ENCODE measurements around the gene SPATA24. TPM values are rescaled to one million over a fixed set of nuclear protein-coding genes. Genes with fewer than 3 reads are reported as not detected.

SPATA24 gene
- total RNA-seq, 1 experiment from 2014 or later, result 6.5 TPM

GRCh38 chr5:139438707-139439012, 34.8 kb upstream of the SPATA24 start:
- H3K4me3 ChIP-seq, result peak overlapping the region; percentile 91
- no peaks in the 10 kb centered on the region for H3K36me3 ChIP-seq (ENCODE audit: low read depth)
- H4K20me1 ChIP-seq (ENCODE audit: insufficient read depth), result no peaks in the 10 kb centered on the region
- no peak for DNase-seq
- peak overlapping the region; percentile 82 for H3K4me2 ChIP-seq
- TF ChIP-seq EZH2 (IDR thresholded peaks at IDR 0.05; ENCODE audit: low read depth) (no peak), CTCF (conservative IDR thresholded peaks at IDR 0.05) (no peak)
- no peaks in the 10 kb centered on the region for H3K27me3 ChIP-seq (ENCODE audit: insufficient read depth, low read depth)
- peaks cover 11% of the 10 kb centered on the region for H3K4me1 ChIP-seq (replicated peaks; ENCODE audit: insufficient read depth)
- BruUV-seq (replicated peaks), result no TSS peak
- CTCF ChIA-PET, result no interaction called here
- no peak overlapping the region for H3K27ac ChIP-seq
- H2AFZ ChIP-seq, result 0 out of 2 replicates have a peak overlapping the region, but pooled peaks have one; percentile 100
- H3K9me3 ChIP-seq (ENCODE audit: insufficient read depth, low read depth), result no peaks in the 10 kb centered on the region
- intact Hi-C loops (cut with micrococcal nuclease; ENCODE audit: unreplicated experiment), result no loop called here
- POLR2A ChIA-PET (ENCODE audit: unreplicated experiment), result no interaction called here
- H3F3A ChIP-seq (ENCODE audit: insufficient read depth, low read depth), result no peaks in the 10 kb centered on the region
- H3K9me2 ChIP-seq (ENCODE audit: insufficient read depth), result no peaks in the 10 kb centered on the region
- no peaks in the 10 kb centered on the region for H3K79me2 ChIP-seq (ENCODE audit: low read depth)

GRCh38 chr5:139435676-139436075, 31.8 kb upstream of the SPATA24 start:
- ChIA-PET CTCF (no interaction called here), POLR2A (ENCODE audit: unreplicated experiment) (interaction anchor here (0.6 kb wide), 1 partner anchor 79 kb away, joined by 6 read pairs; no protein-coding TSS in a partner anchor)
- intact Hi-C loops (cut with micrococcal nuclease; ENCODE audit: unreplicated experiment), result no loop called here
- Histone ChIP-seq H4K20me1 (ENCODE audit: insufficient read depth) (no peaks in the 10 kb centered on the region), H3K4me3 (no peak overlapping the region), H3K9me2 (ENCODE audit: insufficient read depth) (no peaks in the 10 kb centered on the region), H3K27me3 (ENCODE audit: insufficient read depth, low read depth) (no peaks in the 10 kb centered on the region), H3K9me3 (ENCODE audit: insufficient read depth, low read depth) (no peaks in the 10 kb centered on the region), H3F3A (ENCODE audit: insufficient read depth, low read depth) (no peaks in the 10 kb centered on the region), H3K36me3 (ENCODE audit: low read depth) (no peaks in the 10 kb centered on the region), H3K79me2 (ENCODE audit: low read depth) (no peaks in the 10 kb centered on the region), H3K27ac (no peak overlapping the region), H2AFZ (no peak overlapping the region), H3K4me1 (replicated peaks; ENCODE audit: insufficient read depth) (peaks cover 11% of the 10 kb centered on the region), H3K4me2 (no peak overlapping the region)
- TF ChIP-seq CTCF (conservative IDR thresholded peaks at IDR 0.05) (no peak), EZH2 (IDR thresholded peaks at IDR 0.05; ENCODE audit: low read depth) (no peak)
- BruUV-seq (replicated peaks), result no TSS peak
- DNase-seq, result no peak

DNA sequence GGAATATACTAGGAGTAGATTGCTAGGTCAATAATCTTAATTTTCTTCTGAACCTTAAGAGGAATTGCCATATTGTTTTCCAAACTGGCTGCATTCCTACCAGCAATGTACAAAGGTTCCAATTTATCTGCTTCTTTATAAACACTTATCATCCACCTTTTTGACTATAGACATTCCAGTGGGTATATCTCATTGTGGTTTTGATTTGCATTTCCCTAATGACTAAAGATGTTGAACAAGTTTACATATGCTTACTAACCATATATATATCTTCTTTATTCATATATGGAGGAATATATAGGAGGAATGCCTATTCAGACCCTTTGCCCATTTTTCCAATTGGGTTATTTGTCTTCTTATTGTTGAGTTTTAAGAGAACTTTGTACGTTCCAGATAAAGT, 27.8 kb upstream of the SPATA24 start:
- Histone ChIP-seq H3K27ac (no peak overlapping the region), H3K79me2 (ENCODE audit: low read depth) (no peaks in the 10 kb centered on the region), H3K9me3 (ENCODE audit: insufficient read depth, low read depth) (no peaks in the 10 kb centered on the region), H3K9me2 (ENCODE audit: insufficient read depth) (no peaks in the 10 kb centered on the region), H3F3A (ENCODE audit: insufficient read depth, low read depth) (no peaks in the 10 kb centered on the region), H3K4me1 (replicated peaks; ENCODE audit: insufficient read depth) (no peaks in the 10 kb centered on the region), H2AFZ (no peak overlapping the region), H3K4me2 (no peak overlapping the region), H3K36me3 (ENCODE audit: low read depth) (no peaks in the 10 kb centered on the region; the same call in 1 of the 2 replicates), H4K20me1 (ENCODE audit: insufficient read depth) (no peaks in the 10 kb centered on the region), H3K27me3 (ENCODE audit: insufficient read depth, low read depth) (no peaks in the 10 kb centered on the region), H3K4me3 (no peak overlapping the region)
- intact Hi-C loops (cut with micrococcal nuclease; ENCODE audit: unreplicated experiment), result no loop called here
- CTCF ChIA-PET, result no interaction called here
- peak in 1 of 2 experiments; percentile 54 for DNase-seq
- TF ChIP-seq CTCF (conservative IDR thresholded peaks at IDR 0.05), result no peak
- no peak for TF ChIP-seq EZH2 (IDR thresholded peaks at IDR 0.05; ENCODE audit: low read depth)
- BruUV-seq (replicated peaks), result no TSS peak
- POLR2A ChIA-PET (ENCODE audit: unreplicated experiment), result no interaction called here
